ENCODE results near the gene PGPEP1.
"Not testable (repeated sequence)": the region's sequence is repeated elsewhere in the genome, so short reads cannot be mapped to it uniquely, and the experiment has no call there.

The PGPEP1 gene

GRCh38 chr19:18363787-18364186 is 23.4 kb downstream of the PGPEP1 start:
- DNase-seq (ENCODE audit: low read depth in 1 of 2, low spot score in 1 of 2): no peak

- DNase-seq (ENCODE audit: low read depth in 1 of 2, low spot score in 1 of 2): not testable (repeated sequence)
These were observed 24.0 kb downstream of the PGPEP1 start for GRCh38 chr19:18364277-18364825.

- DNase-seq (ENCODE audit: low read depth in 1 of 2, low spot score in 1 of 2): no peak
These were observed 24.6 kb downstream of the PGPEP1 start for GRCh38 chr19:18364826-18365528.

GRCh38 chr19:18366021-18366435 is 25.6 kb downstream of the PGPEP1 start:
- no peak for DNase-seq (ENCODE audit: low read depth in 1 of 2, low spot score in 1 of 2)

- no peak for DNase-seq (ENCODE audit: low read depth in 1 of 2, low spot score in 1 of 2)
These were observed 28.3 kb downstream of the PGPEP1 start for GRCh38 chr19:18368504-18369222.

GRCh38 chr19:18373407-18373891 is 33.1 kb downstream of the PGPEP1 start:
- DNase-seq (ENCODE audit: low read depth in 1 of 2, low spot score in 1 of 2): no peak

GRCh38 chr19:18373892-18374629 is 33.7 kb downstream of the PGPEP1 start:
- DNase-seq (ENCODE audit: low read depth in 1 of 2, low spot score in 1 of 2): no peak

GRCh38 chr19:18377026-18377425 is 36.6 kb downstream of the PGPEP1 start:
- DNase-seq (ENCODE audit: low read depth in 1 of 2, low spot score in 1 of 2): no peak

GRCh38 chr19:18379803-18380747 is 39.7 kb downstream of the PGPEP1 start:
- DNase-seq (ENCODE audit: low read depth in 1 of 2, low spot score in 1 of 2): no peak

GRCh38 chr19:18380843-18381242 is 40.4 kb downstream of the PGPEP1 start:
- DNase-seq (ENCODE audit: low read depth in 1 of 2, low spot score in 1 of 2): no peak

- DNase-seq (ENCODE audit: low read depth in 1 of 2, low spot score in 1 of 2): not testable (repeated sequence)
These were observed 43.2 kb downstream of the PGPEP1 start for GRCh38 chr19:18383622-18384021.

- DNase-seq (ENCODE audit: low read depth in 1 of 2, low spot score in 1 of 2): no peak
These were observed 44.4 kb downstream of the PGPEP1 start for GRCh38 chr19:18384775-18385174.

- DNase-seq (ENCODE audit: low read depth in 1 of 2, low spot score in 1 of 2): no peak
These were observed 44.9 kb downstream of the PGPEP1 start for GRCh38 chr19:18385359-18385674.

- DNase-seq (ENCODE audit: low read depth in 1 of 2, low spot score in 1 of 2): no peak
These were observed 45.5 kb downstream of the PGPEP1 start, which contains the start of gene GDF15 for GRCh38 chr19:18385675-18386542. Gene GDF15, plus strand, starts transcription at chr19:18386158. Its CDS starts 32 bp downstream, at chr19:18386190.

- DNase-seq (ENCODE audit: low read depth in 1 of 2, low spot score in 1 of 2): no peak
These were observed 46.3 kb downstream of the PGPEP1 start for GRCh38 chr19:18386543-18387271.

- DNase-seq (ENCODE audit: low read depth in 1 of 2, low spot score in 1 of 2): peak; percentile 61 to 73
These were observed 47.9 kb downstream of the PGPEP1 start for GRCh38 chr19:18388100-18388959.

- no peak for DNase-seq (ENCODE audit: low read depth in 1 of 2, low spot score in 1 of 2)
These were observed 48.7 kb downstream of the PGPEP1 start for GRCh38 chr19:18388960-18389725.

Measured in stimulated activated CD4-positive, alpha-beta T cell treated with anti-CD3 and anti-CD28 coated beads, Interleukin-15, amount 100 ng/mL, for 1 hour (primary cell).